Activated CD4-positive, alpha-beta T cell treated with anti-CD3 and anti-CD28 coated beads, Interleukin-2, amount 10 ng/mL, durations not matched to agents 24 days and 14 days (primary cell): ENCODE results near the gene TRAFD1. TPM values are rescaled to one million over a fixed set of nuclear protein-coding genes. Genes with fewer than 3 reads are reported as not detected.
"Not testable (repeated sequence)": the region's sequence is repeated elsewhere in the genome, so short reads cannot be mapped to it uniquely, and the experiment has no call there.

Experiments
- DNase-seq: peaks from one replicate; pipeline ENCODE4 v3.0.0; 2022
- H3K27ac Mint-ChIP-seq: one replicate; pipeline ENCODE4 v1.8.0; 2022; ENCODE audit warnings: mild to moderate bottlenecking, mixed read lengths
- H3K27me3 Mint-ChIP-seq: one replicate; pipeline ENCODE4 v1.8.0; 2022; ENCODE audit warnings: mixed read lengths
- H3K36me3 Mint-ChIP-seq: one replicate; pipeline ENCODE4 v1.8.0; 2022; ENCODE audit warnings: low read depth, mild to moderate bottlenecking, mixed read lengths
- H3K4me1 Mint-ChIP-seq: one replicate; pipeline ENCODE4 v1.8.0; 2021; ENCODE audit warnings: mixed read lengths
- H3K4me3 Mint-ChIP-seq: one replicate; pipeline ENCODE4 v1.8.0; 2022; ENCODE audit warnings: mild to moderate bottlenecking, moderate library complexity, mixed read lengths
- H3K9me3 Mint-ChIP-seq: one replicate; pipeline ENCODE4 v1.8.0; 2021; ENCODE audit warnings: mixed read lengths
- intact Hi-C: fragments of 100-400 bp; cut with micrococcal nuclease; formaldehyde crosslinking; loops from one replicate; pipeline ENCODE4 v1.15.1; 2023
- total RNA-seq: library from RNA; stranded (reverse); gene quantifications from 2 replicates; pipeline ENCODE4 v1.2.3, GENCODE V29; 2022

TRAFD1 gene, protein sequence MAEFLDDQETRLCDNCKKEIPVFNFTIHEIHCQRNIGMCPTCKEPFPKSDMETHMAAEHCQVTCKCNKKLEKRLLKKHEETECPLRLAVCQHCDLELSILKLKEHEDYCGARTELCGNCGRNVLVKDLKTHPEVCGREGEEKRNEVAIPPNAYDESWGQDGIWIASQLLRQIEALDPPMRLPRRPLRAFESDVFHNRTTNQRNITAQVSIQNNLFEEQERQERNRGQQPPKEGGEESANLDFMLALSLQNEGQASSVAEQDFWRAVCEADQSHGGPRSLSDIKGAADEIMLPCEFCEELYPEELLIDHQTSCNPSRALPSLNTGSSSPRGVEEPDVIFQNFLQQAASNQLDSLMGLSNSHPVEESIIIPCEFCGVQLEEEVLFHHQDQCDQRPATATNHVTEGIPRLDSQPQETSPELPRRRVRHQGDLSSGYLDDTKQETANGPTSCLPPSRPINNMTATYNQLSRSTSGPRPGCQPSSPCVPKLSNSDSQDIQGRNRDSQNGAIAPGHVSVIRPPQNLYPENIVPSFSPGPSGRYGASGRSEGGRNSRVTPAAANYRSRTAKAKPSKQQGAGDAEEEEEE
- total RNA-seq: 45.6 and 48.3 TPM in 2 replicates

DNA sequence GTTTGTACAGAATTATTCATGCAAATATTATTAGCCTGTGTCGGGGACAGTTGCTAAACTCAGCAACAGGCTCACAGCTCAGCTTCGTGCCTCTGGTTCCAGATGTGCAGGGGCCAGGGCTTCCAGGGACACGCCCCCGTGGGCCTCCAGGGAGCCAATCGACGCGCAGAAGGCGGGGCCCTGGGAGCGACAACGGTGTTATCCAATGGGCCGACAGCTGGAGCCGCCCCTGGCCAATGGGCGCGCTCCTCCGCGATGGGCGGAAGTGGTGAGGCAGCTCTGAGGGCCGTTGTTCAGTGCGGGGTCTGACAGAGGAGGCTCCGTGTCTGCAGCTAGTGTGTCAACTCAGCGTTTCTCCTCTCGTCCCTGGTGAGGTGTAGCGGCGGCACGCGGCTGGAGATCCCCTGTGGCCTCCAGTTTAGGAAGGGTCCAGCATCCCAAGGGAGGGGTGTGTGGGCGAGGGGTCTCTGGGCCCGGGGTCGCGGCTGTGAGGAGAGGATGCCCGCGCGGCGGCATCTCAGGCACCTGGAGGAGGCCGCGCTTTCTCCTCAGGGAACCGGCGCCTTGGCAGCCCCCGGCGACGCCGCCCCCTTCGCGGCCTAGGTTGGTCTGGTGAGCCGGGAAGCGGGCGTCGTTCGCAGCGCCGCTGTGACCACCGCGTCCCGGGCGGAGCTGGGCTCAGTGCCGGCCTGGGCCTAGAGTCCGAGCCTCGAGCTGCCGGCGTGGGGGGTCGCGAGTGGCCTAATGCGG, at the start of gene TRAFD1:
Gene TRAFD1, plus strand, starts transcription at position 311 of the 750 bp plus-strand sequence. CDS start 4,963 bp downstream, outside the sequence.
- H3K4me3 Mint-ChIP-seq: peak within 1 kb of the TSS; percentile 82
- H3K4me1 Mint-ChIP-seq: peaks cover 32% of the 10 kb centered on the region
- peak; percentile 100 for DNase-seq
- intact Hi-C loops: loop anchor here (1.0 kb wide), 3 partner anchors 17 to 112 kb away; partner anchors contain the start of genes ERP29, NAA25 and TMEM116
- peaks cover 6% of the 10 kb centered on the region for H3K36me3 Mint-ChIP-seq
- peaks cover 4% of the 10 kb centered on the region for H3K27me3 Mint-ChIP-seq
- peak within 1 kb of the TSS; percentile 88 for H3K27ac Mint-ChIP-seq
- H3K9me3 Mint-ChIP-seq: no peaks in the 10 kb centered on the region

DNA sequence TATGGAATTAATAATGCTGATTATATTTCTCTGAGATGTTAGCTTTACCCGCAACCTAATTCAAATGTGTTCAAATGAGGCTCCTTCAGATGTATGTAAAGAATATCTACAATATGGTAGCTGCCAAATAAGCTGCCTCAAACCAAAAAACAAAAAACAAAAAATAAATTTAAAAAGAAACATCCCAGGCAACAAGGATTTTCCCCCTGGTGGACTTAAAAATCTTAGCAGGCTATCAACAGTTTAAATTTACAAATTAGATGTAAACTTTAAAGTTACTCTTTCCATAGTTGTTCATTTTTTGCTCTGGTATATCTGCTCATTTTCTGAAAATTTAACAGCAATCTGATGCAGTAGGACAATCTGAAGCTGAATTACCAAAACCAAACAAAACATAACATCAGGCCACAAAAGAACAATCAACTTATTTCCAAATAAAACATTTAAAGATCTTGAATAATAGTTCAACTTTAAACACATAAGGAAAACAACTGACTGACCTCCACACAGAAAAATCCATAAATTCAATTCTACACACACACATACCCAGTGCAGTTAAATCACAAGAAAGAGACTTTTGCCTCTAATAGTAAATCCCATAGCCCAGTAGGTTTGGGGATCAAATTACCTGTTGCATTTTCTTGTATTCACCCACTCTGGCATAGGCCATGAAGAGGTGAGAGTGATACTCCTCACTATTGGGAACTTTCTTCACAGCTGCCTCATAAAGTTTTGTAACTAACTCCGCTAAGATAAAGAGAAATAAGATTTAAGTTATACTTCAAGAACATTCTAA, 38.1 kb upstream of the TRAFD1 start:
- H3K27me3 Mint-ChIP-seq: no peaks in the 10 kb centered on the region
- intact Hi-C loops: no loop called here
- H3K36me3 Mint-ChIP-seq: peaks cover 60% of the 10 kb centered on the region
- H3K9me3 Mint-ChIP-seq: no peaks in the 10 kb centered on the region
- peaks cover 21% of the 10 kb centered on the region for H3K4me1 Mint-ChIP-seq
- H3K27ac Mint-ChIP-seq: no peak overlapping the region
- H3K4me3 Mint-ChIP-seq: no peak overlapping the region
- no peak for DNase-seq

DNA sequence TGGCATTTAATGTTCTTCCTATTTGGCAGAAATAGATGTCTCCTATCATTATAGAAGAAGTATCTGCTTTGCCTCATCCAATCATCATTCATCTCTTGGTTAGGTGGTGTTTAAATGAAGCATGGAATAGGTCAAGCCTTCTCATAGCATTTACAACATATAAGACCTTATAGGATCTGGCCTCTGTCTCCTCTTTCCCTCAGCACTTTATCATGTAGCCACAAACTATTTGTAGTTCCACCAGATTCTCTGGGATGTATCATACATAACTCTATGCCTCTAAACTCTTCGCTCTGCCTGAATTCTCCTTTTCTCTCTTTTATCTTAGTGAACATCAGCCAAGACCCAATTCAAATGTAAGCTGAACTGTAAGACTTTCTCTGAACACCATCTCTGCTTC, 37.5 kb upstream of the TRAFD1 start:
- Mint-ChIP-seq H3K4me3 (no peak overlapping the region), H3K27ac (peak overlapping the region; percentile 23), H3K9me3 (no peaks in the 10 kb centered on the region), H3K36me3 (peaks cover 60% of the 10 kb centered on the region), H3K4me1 (peaks cover 19% of the 10 kb centered on the region), H3K27me3 (no peaks in the 10 kb centered on the region)
- intact Hi-C loops: no loop called here
- no peak for DNase-seq

DNA sequence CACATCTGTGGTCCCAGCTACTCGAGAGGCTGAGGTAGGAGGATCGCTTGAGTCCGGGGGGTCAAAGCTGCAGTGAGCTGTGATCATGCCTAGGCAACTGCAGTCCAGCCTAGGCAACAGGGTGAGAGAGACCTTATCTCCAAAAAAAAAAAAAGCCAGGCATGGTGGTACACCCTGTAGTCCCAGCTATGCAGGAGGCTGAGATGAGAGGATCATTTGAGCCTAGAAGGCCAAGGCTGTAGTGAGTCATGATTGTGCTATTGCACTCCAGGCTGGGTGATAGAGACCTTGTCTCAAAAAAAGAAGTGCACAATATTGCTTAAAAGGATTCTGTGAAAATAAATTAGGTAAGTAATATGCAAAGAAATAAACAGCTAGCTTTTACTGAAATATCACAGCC, 33.8 kb upstream of the TRAFD1 start:
- intact Hi-C loops: no loop called here
- Mint-ChIP-seq H3K9me3 (no peaks in the 10 kb centered on the region), H3K4me3 (no peak overlapping the region), H3K27me3 (no peaks in the 10 kb centered on the region), H3K4me1 (peaks cover 17% of the 10 kb centered on the region), H3K36me3 (peaks cover 55% of the 10 kb centered on the region), H3K27ac (no peak overlapping the region)
- no peak for DNase-seq

DNA sequence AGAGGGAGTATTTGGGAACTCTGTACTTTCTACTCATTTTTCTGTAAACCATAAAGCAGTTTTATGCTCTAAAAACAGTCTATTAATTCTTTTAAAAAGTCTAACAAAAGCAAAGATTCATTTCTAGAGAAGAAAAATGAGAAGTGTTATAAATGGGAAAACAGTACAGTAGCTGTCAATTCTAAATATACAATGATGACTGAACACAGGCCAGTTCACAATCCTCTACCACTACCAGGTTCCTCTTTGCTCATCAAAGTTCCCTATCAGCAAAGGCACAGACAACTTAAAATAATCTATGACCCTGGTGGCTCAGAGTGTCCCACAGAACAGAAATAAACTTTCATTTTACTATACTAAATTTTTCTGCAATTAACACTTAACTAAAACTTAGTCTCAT, 29.3 kb upstream of the TRAFD1 start:
- intact Hi-C loops: loop anchor here (1.0 kb wide), 3 partner anchors 12 to 29 kb away; partner anchors contain the start of genes NAA25 and TRAFD1

DNA sequence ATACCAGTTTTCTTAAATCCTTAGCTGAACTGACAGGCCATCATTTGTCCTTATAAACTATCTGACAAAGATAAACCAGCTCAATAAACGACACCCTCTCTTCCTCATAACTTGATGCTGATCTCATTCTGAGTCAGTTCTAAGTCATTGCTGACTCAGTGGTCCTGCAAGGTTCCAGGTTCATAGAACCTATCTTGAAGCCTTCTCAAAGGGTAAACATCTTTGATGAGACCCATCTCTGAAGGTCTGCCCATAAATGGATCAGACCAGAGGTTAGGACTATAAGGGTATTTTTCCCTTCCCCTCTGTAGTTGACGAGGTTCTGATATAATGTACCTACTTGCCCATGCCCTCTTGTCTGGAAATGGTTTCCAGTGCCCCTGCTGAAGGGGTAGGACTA, 28.7 kb upstream of the TRAFD1 start:
- H3K4me1 Mint-ChIP-seq: peaks cover 34% of the 10 kb centered on the region
- no peaks in the 10 kb centered on the region for H3K9me3 Mint-ChIP-seq
- H3K4me3 Mint-ChIP-seq: peak overlapping the region; percentile 56
- peak; percentile 61 for DNase-seq
- H3K27me3 Mint-ChIP-seq: no peaks in the 10 kb centered on the region
- intact Hi-C loops: loop anchor here (1.0 kb wide), 3 partner anchors 12 to 29 kb away; partner anchors contain the start of genes NAA25 and TRAFD1
- peaks cover 65% of the 10 kb centered on the region for H3K36me3 Mint-ChIP-seq
- peak overlapping the region; percentile 90 for H3K27ac Mint-ChIP-seq

More for the DNA sequence above, 29.3 kb upstream of the TRAFD1 start:
- no peak for DNase-seq
- H3K4me3 Mint-ChIP-seq: peak overlapping the region; percentile 35
- H3K9me3 Mint-ChIP-seq: no peaks in the 10 kb centered on the region
- peak overlapping the region; percentile 90 for H3K27ac Mint-ChIP-seq
- H3K4me1 Mint-ChIP-seq: peaks cover 33% of the 10 kb centered on the region
- H3K36me3 Mint-ChIP-seq: peaks cover 67% of the 10 kb centered on the region
- H3K27me3 Mint-ChIP-seq: no peaks in the 10 kb centered on the region

DNA sequence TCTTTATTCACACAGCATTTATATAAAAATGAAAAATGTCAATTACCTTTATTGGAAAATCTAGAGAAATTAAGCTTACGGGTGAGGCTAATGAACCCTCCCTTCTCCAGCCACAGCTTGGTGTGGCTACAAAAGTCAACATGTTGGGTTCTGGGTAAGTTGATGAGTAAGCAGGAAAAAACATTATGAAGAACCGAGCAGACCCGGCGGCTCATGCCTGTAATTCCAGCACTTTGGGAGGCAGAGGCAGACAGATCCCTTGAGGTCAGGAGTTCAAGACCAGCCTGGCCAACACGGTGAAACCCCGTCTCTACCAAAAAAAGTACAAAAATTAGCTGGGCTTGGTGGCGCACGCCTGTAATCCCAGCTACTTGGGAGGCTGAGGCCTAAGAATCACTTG, 27.7 kb upstream of the TRAFD1 start:
- H3K4me1 Mint-ChIP-seq: peaks cover 36% of the 10 kb centered on the region
- peak overlapping the region; percentile 20 for H3K27ac Mint-ChIP-seq
- no peaks in the 10 kb centered on the region for H3K27me3 Mint-ChIP-seq
- H3K9me3 Mint-ChIP-seq: no peaks in the 10 kb centered on the region
- DNase-seq: no peak
- peaks cover 62% of the 10 kb centered on the region for H3K36me3 Mint-ChIP-seq
- intact Hi-C loops: no loop called here
- H3K4me3 Mint-ChIP-seq: no peak overlapping the region

DNA sequence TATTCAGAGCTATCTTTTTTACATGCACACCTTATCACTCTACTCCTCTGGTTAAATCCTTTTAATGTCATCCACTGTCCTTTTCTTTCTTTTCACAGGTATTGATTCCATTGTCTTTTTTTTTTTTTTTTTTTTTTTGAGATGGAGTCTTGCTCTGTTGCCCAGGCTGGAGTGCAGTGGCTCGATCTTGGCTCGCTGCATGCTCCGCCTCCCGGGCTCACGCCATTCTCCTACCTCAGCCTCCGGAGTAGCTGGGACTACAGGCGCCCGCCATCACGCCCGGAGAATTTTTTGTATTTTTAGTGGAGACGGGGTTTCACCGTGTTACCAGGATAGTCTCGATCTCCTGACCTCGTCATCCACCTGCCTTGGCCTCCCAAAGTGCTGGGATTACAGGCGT, 24.9 kb upstream of the TRAFD1 start:
- H3K4me1 Mint-ChIP-seq: peaks cover 48% of the 10 kb centered on the region
- not testable (repeated sequence) for H3K4me3 Mint-ChIP-seq, H3K9me3 Mint-ChIP-seq, H3K27ac Mint-ChIP-seq, H3K27me3 Mint-ChIP-seq, DNase-seq
- peaks cover 67% of the 10 kb centered on the region for H3K36me3 Mint-ChIP-seq
- intact Hi-C loops: loop anchor here (10.0 kb wide), 1 partner anchor 666 kb away; no protein-coding TSS in a partner anchor

DNA sequence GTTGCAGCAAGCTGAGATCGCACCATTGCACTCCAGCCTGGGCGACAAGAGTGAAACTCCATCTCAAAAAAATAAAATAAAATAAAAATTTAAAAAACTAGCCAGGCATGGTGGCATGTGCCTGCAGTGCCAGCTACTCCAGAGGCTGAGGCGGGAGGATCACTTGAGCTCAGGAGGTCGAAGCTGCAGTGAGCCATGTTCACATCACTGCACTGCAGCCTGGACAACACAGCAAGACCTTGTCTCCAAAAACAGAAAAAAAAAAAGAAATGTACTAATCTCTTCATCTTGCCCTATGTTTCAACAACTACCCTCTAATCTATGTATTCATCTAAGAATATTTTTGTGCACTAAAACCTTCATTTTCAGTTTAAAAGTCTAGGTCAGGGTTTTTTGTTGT, 23.2 kb upstream of the TRAFD1 start:
- Mint-ChIP-seq H3K4me1 (peaks cover 45% of the 10 kb centered on the region), H3K36me3 (peaks cover 61% of the 10 kb centered on the region), H3K27ac (no peak overlapping the region), H3K9me3 (no peaks in the 10 kb centered on the region), H3K27me3 (no peaks in the 10 kb centered on the region), H3K4me3 (no peak overlapping the region)
- DNase-seq: no peak
- intact Hi-C loops: loop anchor here (10.0 kb wide), 1 partner anchor 667 kb away; no protein-coding TSS in a partner anchor

DNA sequence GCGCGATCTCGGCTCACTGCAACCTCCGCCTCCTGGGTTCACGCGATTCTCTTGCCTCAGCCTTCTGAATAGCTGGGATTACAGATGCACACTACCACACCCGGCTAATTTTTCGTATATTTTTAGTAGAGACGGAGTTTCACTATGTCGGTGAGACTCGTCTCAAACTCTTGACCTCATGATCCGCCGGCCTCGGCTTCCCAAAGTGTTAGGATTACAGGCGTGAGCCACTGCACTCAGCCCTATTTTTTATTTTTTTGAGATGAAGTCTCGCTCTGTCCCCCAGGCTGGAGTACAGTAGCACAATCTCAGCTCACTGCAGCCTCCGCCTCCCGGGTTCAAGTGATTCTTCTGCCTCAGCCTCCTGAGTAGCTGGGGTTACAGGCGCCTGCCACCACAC, 22.6 kb upstream of the TRAFD1 start:
- H3K4me3 Mint-ChIP-seq, H3K27me3 Mint-ChIP-seq, DNase-seq, H3K9me3 Mint-ChIP-seq, H3K27ac Mint-ChIP-seq: not testable (repeated sequence)
- intact Hi-C loops: loop anchor here (10.0 kb wide), 1 partner anchor 668 kb away; no protein-coding TSS in a partner anchor
- peaks cover 49% of the 10 kb centered on the region for H3K4me1 Mint-ChIP-seq
- H3K36me3 Mint-ChIP-seq: peaks cover 61% of the 10 kb centered on the region

DNA sequence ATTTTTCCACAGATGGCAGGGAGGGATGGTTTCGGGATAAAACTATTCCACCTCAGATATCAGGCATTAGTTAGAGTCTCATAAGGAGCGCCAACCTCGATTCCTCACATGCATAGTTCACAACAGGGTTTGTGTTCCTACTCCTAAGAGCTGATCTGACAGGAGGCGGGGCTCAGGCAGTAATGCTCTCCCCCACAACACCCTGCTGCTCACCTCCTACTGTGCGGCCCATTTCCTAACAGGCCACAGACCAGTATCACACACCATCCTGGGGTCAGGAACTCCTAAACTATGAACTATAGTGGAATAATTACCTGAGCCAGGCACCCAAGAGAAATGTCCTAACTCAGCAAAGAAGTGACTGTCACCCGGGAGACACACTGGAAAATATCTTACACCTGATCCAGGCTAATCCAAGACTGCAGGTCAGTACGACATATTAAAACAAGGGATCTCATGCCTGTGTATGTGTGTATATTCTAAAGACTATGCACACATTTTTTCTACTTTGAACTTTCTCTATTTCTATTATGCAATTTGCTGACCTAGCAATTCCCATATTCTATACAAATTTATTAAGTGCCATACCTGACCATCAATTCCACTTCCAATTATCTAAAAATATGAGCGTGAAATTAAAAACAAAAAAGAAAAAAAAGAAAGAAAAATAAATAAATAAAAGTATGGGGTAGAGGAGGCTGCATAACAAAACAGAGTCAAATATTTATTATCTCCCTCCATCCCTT, 21.4 kb upstream of the TRAFD1 start:
- H3K9me3 Mint-ChIP-seq: no peaks in the 10 kb centered on the region
- H3K4me3 Mint-ChIP-seq: no peak overlapping the region
- no peak for DNase-seq
- peaks cover 50% of the 10 kb centered on the region for H3K36me3 Mint-ChIP-seq
- peak overlapping the region; percentile 25 for H3K27ac Mint-ChIP-seq
- peaks cover 44% of the 10 kb centered on the region for H3K4me1 Mint-ChIP-seq
- H3K27me3 Mint-ChIP-seq: no peaks in the 10 kb centered on the region
- intact Hi-C loops: loop anchor here (10.0 kb wide), 1 partner anchor 669 kb away; no protein-coding TSS in a partner anchor

DNA sequence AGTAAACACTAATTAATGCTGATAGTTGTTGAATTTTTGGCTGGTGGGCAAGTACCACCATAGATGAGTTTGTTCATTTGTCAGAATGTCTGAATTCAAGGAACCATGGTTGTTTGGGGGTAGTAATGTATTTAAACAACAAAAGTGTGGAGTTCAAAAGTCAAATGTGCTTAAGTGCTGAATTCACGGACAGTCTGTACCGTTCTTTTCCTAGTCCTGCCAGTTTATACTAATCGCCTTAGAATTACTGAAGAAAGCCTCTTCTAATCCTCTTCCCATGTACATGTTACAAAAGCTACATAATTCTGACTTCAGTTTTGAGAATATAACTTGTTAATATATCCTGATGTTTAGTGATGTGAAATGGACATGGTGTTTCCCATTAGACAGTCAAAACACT, 19.5 kb upstream of the TRAFD1 start:
- DNase-seq: no peak
- Mint-ChIP-seq H3K4me1 (peaks cover 39% of the 10 kb centered on the region), H3K27me3 (no peaks in the 10 kb centered on the region), H3K4me3 (peak overlapping the region; percentile 10), H3K36me3 (peaks cover 34% of the 10 kb centered on the region), H3K27ac (no peak overlapping the region), H3K9me3 (no peaks in the 10 kb centered on the region)
- intact Hi-C loops: loop anchor here (10.0 kb wide), 1 partner anchor 671 kb away; no protein-coding TSS in a partner anchor
